Measurements from ENCODE around the gene STK32B. TPM values are rescaled to one million over a fixed set of nuclear protein-coding genes. Genes with fewer than 3 reads are reported as not detected.

STK32B gene
- total and polyA plus RNA-seq, 9 of the 15 experiments (the other 6 are each of a cell fraction or from before 2014, with no cell fraction given), result 0.03 to 0.20 (median 0.07) TPM; not detected in 2

- TF ChIP-seq ZBTB40 (IDR thresholded peaks at IDR 0.05), result no peak
- TF ChIP-seq ZBTB40 (CRISPR knock-in tag; IDR thresholded peaks at IDR 0.05), result no peak
Observed at GRCh38 chr4:5477613-5478012, 426.3 kb downstream of the STK32B start (continued).
